GM21381 (cell line): ENCODE measurements around the gene SERPINA4.

ENCODE experiments used
- ATAC-seq: cut with Tn5 transposase; IDR thresholded peaks from one replicate; pipeline ENCODE4 v1.9.1; 2021; ENCODE audit warnings: mild to moderate bottlenecking, moderate library complexity; ENCODE audit not compliant: unreplicated experiment

SERPINA4 gene

DNA sequence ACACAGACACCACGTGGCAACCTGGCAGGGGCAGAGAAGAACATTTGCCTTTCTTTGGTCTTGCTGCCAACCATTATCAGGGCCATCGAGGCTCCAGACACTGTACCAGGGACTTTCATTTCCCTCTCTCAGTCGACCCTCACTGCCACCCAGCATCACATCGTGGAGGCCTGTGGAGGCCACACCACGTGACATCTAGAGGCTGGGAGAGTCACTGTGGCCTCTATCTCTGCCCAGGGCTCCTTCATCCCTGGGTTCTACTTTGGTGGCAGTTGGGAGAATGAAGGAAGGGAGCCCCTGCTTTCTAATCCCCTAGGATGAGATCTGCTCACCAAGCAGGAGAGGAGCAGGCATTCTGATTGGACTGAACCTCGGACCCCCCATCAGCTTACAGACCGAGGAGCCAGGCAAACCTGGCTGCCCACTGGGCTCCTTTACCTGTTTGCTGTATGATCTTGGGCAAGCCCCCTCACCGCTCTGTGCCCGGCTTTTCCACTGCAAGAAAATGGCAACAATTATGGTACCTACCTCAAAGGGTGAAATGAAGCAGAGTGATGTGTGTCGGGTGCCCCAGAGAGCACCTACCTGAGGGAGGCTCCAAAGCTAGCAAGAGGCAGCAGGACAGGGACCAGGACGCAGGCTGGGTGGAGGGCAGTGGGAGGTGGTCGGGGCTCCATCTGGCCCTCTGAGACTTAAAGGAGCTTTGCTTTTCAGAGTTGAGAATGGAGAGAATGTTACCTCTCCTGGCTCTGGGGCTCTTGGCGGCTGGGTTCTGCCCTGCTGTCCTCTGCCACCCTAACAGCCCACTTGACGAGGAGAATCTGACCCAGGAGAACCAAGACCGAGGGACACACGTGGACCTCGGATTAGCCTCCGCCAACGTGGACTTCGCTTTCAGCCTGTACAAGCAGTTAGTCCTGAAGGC, 52.7 kb downstream of the SERPINA4 start:
- ATAC-seq = no peak

DNA sequence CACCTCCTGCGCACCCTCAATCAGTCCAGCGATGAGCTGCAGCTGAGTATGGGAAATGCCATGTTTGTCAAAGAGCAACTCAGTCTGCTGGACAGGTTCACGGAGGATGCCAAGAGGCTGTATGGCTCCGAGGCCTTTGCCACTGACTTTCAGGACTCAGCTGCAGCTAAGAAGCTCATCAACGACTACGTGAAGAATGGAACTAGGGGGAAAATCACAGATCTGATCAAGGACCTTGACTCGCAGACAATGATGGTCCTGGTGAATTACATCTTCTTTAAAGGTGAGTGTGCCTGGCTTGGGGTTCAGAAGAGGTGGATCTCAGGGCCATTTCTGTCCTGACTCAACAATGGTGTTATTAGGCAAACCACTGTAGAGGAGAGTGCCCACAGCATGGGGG, 53.6 kb downstream of the SERPINA4 start:
- no peak for ATAC-seq

DNA sequence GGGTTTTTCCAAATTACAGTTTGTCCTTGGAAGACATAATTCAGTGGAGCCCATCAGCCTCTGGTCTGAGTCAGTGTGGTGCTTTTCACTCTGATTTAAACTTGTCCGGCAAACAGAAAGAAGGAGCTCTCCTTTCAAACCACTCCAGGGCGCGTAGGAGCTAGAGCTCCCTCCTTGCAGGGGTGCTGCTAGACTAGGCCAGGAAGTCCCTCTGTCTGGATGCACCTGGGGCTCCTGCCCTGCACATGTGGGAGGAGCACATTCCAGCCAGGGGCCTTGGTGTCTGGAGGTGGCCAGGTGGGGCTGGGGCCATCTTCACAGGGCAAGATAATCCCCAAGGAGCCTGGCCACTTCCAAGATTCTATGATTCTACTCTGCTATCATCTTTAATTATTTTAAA, 54.0 kb downstream of the SERPINA4 start:
- no peak for ATAC-seq

DNA sequence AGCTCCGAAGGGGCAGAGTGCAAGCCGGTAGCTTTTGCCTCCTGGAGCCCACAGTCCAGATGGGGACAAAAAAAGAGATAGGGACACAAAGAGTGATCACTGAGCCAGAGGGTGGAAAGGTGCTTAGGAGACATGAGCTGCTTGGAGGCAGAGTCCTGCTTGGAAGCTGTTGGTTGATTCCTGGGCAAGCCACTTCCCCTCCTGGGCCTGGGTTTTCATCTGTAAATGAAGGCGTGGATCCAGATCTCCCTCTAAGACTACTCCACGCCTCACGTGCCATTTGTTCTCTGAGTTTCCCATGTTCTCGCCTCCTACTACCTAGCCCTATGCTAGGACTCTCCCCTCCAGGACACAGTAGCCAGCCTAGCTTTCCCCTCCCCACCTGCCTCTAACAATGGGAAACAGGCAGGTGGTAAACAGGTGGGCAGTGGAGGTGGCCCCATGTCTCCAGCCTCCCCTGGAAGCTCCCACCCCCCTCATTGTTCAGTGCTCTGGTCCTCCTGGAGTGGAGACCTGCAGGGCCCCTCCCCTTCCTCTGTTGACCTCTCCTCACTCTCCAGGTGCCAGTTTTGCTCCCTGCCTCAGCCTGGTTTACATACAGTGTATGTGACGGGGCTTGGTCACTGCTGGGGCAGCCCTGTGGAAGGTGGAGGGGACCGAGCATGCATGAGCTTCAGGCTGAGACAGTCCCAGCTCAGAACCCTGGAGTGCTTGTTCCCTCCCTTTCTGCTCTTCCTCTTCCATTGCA, 54.8 kb downstream of the SERPINA4 start:
- ATAC-seq = no peak

DNA sequence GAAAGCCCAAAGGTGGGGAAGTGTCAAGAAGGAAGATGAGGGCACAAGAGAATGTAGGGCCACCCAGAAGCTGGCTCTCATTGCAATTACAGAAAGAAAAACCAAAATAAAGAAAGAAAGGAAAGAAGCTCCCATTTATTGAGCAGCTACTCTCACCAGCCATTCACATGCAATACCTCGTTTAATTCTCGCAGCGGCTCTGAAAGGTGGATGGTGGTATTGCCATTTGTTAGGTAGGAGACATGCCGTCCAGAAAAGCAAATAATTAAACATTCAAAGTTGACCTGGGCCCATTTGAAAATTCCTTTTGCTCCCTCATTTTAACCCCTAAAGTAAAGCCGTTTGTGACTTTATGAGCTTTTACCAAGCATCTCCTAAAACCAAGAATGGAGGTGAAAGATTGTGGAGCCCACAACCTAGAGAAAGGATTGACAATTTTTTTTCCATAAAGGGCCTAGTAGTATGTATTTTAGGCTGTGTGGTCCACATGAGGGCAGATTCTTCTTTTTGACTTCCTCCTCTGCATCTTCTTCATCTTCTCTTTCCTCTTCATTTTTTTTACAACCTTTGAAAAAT, 56.2 kb downstream of the SERPINA4 start:
- no peak for ATAC-seq

DNA sequence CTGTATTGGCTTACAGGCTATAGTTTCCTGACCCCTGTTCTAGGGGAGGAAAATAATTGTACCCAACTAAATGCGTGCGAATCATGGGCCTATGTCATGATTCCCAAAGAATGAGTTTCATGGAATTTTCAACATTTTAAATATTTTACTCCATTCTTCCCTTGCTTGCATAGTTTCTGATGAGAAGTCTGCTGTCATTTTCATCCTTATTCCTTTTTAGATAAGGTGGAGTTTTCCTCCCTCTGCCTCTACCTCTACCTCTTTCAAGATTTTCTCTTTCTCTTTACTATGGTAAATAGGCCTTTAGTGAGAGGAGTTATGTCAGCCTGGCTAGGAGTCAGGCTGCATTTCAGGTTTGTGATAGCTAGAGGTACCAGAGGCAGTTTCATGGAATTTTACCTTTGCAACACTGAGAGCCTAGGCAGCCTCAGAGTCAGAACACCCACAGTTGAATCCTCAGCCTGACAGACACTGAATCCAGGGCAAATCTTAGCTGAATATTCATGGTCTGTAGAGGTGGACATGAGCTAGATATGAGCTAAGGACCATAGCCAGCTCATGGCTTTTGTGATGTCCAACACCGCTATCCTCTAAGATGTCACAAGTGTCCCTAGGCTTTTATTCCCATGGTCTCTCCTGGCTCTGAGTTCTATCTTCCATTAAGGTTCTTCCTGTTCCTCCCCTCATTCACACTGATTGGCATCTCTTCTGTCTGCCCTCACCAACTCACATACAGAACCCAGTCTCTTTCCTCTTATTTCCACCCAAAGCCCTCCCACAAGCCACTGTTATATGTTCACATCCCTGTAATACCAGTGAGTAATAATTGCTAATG, 57.0 kb downstream of the SERPINA4 start:
- no peak for ATAC-seq

DNA sequence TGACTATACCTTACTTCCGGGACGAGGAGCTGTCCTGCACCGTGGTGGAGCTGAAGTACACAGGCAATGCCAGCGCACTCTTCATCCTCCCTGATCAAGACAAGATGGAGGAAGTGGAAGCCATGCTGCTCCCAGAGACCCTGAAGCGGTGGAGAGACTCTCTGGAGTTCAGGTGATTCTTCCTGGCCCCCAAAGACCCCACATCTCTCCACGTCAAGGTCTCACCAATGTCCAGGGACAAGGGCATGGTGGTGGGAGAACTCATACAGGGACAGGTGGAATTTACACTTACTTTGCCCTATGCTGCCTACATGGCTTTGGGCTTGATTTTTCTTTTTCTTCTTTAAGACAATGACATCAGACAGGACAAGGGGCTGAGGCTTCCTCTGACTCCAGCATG, 58.1 kb downstream of the SERPINA4 start:
- no peak for ATAC-seq
